Measurements from ENCODE around the gene HLF. TPM values are rescaled to one million over a fixed set of nuclear protein-coding genes. Genes with fewer than 3 reads are reported as not detected.

HLF gene
- total and polyA plus RNA-seq, 2 of the 4 experiments (the other 2 are of a cell fraction) = 0.18 TPM; not detected in 1

DNA sequence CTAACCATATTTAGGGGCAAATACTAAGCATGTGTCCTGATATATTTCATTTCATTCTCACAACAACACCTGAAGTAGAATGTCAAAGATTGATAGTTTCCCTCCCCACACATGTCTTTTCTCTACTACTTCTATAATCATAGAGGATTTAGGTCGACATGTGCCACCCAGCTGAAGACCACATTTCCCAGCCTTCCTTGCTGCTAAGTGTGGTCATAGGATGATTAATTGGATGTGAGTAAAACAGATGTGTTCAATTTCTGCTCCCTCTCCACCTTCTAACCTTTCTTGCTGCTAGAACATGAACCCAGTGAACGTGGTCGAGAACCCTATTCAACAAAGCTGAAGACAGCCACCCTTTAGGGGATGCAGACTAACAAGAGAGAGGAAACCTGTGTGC lies 18.8 kb upstream of the HLF start:
- H2BK15ac ChIP-seq (ENCODE audit: low read depth, low read length) = no peak overlapping the region
- H3K4me3 ChIP-seq (ENCODE audit: insufficient read depth, low read depth, low read length) = no peak overlapping the region
- no peak overlapping the region for H2BK120ac ChIP-seq (ENCODE audit: low read depth, low read length)
- H2AK5ac ChIP-seq (ENCODE audit: low read depth, low read length) = no peak overlapping the region
- H3K27me3 ChIP-seq (ENCODE audit: control insufficient read depth, insufficient read depth, low read length) = no peaks in the 10 kb centered on the region
- CTCF ChIA-PET = no interaction called here
- H3K4me1 ChIP-seq (ENCODE audit: control insufficient read depth, insufficient read depth, low read length) = no peaks in the 10 kb centered on the region
- H3K4me2 ChIP-seq (ENCODE audit: low read depth, low read length) = no peak overlapping the region
- BruUV-seq (replicated peaks) = no TSS peak
- no peak overlapping the region for H3K4ac ChIP-seq (ENCODE audit: low read depth, low read length)
- intact Hi-C loops (cut with micrococcal nuclease) (no loop called here), dilution Hi-C loops (cut with HindIII; ENCODE audit: low sequenced_read_pairs, unreplicated experiment) (no loop called here), in situ Hi-C loops (cut with MboI; ENCODE audit: low sequenced_read_pairs) (no loop called here)
- no peaks in the 10 kb centered on the region for H3K9me3 ChIP-seq (ENCODE audit: control insufficient read depth, insufficient read depth, low read length)
- no peaks in the 10 kb centered on the region for H3K79me1 ChIP-seq (ENCODE audit: low read depth in 1 of 2, low read length in 2 of 2)
- DNase-seq (no peak), ATAC-seq (ENCODE audit: low read depth) (no peak)
- H3K9me1 ChIP-seq (ENCODE audit: insufficient read depth, low read length) = no peaks in the 10 kb centered on the region
- H3K9ac ChIP-seq (ENCODE audit: low read depth, low read length) = no peak overlapping the region
- POLR2A ChIA-PET (ENCODE audit: unreplicated experiment) = no interaction called here
- H3K36me3 ChIP-seq (ENCODE audit: control insufficient read depth, insufficient read depth, low read length) = no peaks in the 10 kb centered on the region
- H2AFZ ChIP-seq (replicated peaks; ENCODE audit: low read length, poor library complexity) = no peak overlapping the region
- H2AK9ac ChIP-seq (replicated peaks; ENCODE audit: low read depth, low read length, poor library complexity) = no peak overlapping the region
- TF ChIP-seq POLR2A (IDR thresholded peaks at IDR 0.05; ENCODE audit: low read depth, low read length) (no peak), MAZ (IDR thresholded peaks at IDR 0.05; ENCODE audit: borderline replicate concordance, low read depth, low read length) (no peak), CHD1 (IDR thresholded peaks at IDR 0.05; ENCODE audit: low read depth, low read length) (no peak), BHLHE40 (IDR thresholded peaks at IDR 0.05; ENCODE audit: low read depth, low read length) (no peak), FOS (IDR thresholded peaks at IDR 0.05; ENCODE audit: low read depth, low read length) (no peak), SMC3 (IDR thresholded peaks at IDR 0.05; ENCODE audit: low read depth, low read length) (no peak), NFE2L2 (IDR thresholded peaks at IDR 0.05; ENCODE audit: low read depth, low read length) (no peak), RFX5 (IDR thresholded peaks at IDR 0.05; ENCODE audit: low read depth, low read length) (no peak), MXI1 (IDR thresholded peaks at IDR 0.05; ENCODE audit: borderline replicate concordance, low read depth, low read length) (no peak), MAFK (IDR thresholded peaks at IDR 0.05; ENCODE audit: low read depth, low read length) (no peak)
- TF ChIP-seq, protein P1, sequence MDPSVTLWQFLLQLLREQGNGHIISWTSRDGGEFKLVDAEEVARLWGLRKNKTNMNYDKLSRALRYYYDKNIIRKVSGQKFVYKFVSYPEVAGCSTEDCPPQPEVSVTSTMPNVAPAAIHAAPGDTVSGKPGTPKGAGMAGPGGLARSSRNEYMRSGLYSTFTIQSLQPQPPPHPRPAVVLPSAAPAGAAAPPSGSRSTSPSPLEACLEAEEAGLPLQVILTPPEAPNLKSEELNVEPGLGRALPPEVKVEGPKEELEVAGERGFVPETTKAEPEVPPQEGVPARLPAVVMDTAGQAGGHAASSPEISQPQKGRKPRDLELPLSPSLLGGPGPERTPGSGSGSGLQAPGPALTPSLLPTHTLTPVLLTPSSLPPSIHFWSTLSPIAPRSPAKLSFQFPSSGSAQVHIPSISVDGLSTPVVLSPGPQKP (IDR thresholded peaks at IDR 0.05; ENCODE audit: borderline replicate concordance, low read depth, low read length) = no peak
- TF ChIP-seq, protein P2, sequence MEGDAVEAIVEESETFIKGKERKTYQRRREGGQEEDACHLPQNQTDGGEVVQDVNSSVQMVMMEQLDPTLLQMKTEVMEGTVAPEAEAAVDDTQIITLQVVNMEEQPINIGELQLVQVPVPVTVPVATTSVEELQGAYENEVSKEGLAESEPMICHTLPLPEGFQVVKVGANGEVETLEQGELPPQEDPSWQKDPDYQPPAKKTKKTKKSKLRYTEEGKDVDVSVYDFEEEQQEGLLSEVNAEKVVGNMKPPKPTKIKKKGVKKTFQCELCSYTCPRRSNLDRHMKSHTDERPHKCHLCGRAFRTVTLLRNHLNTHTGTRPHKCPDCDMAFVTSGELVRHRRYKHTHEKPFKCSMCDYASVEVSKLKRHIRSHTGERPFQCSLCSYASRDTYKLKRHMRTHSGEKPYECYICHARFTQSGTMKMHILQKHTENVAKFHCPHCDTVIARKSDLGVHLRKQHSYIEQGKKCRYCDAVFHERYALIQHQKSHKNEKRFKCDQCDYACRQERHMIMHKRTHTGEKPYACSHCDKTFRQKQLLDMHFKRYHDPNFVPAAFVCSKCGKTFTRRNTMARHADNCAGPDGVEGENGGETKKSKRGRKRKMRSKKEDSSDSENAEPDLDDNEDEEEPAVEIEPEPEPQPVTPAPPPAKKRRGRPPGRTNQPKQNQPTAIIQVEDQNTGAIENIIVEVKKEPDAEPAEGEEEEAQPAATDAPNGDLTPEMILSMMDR (conservative IDR thresholded peaks at IDR 0.05; ENCODE audit: low read depth, low read length) = no peak
- TF ChIP-seq, protein P3, sequence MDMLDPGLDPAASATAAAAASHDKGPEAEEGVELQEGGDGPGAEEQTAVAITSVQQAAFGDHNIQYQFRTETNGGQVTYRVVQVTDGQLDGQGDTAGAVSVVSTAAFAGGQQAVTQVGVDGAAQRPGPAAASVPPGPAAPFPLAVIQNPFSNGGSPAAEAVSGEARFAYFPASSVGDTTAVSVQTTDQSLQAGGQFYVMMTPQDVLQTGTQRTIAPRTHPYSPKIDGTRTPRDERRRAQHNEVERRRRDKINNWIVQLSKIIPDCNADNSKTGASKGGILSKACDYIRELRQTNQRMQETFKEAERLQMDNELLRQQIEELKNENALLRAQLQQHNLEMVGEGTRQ (IDR thresholded peaks at IDR 0.05; ENCODE audit: low read depth, low read length) = no peak
- no peak overlapping the region for H3K56ac ChIP-seq (ENCODE audit: extremely low read depth, insufficient read depth, low read length)
- H2BK20ac ChIP-seq (ENCODE audit: low read depth, low read length) = no peak overlapping the region
- H3K27ac ChIP-seq (ENCODE audit: insufficient read depth, low read length) = no peak overlapping the region
- H4K20me1 ChIP-seq (ENCODE audit: insufficient read depth, low read length) = no peaks in the 10 kb centered on the region
- no peak overlapping the region for H3K23ac ChIP-seq (ENCODE audit: low read depth, low read length)
- no peak overlapping the region for H4K8ac ChIP-seq (ENCODE audit: low read depth in 2 of 2, low read length in 2 of 2)
- no peak overlapping the region for H3K14ac ChIP-seq (replicated peaks; ENCODE audit: low read depth, low read length)
- no CpG with 5 or more reads among the region's 3 CpGs for WGBS, 2 experiments (ENCODE audit: extremely low coverage in 2 of 2, insufficient read length in 1 of 2)
- no peak overlapping the region for H2BK5ac ChIP-seq (ENCODE audit: low read depth, low read length, poor library complexity, severe bottlenecking)
- no peak overlapping the region for H4K5ac ChIP-seq (ENCODE audit: low read depth, low read length)
- no peak overlapping the region for H3K18ac ChIP-seq (ENCODE audit: low read depth, low read length)
- H4K91ac ChIP-seq (ENCODE audit: insufficient read depth, low read depth, low read length) = no peak overlapping the region

Measured in IMR-90 (cell line).